SK-N-SH (cell line): Measurements from ENCODE around the gene TACC2. TPM values are rescaled to one million over a fixed set of nuclear protein-coding genes. Genes with fewer than 3 reads are reported as not detected.

Experiments
- CTCF ChIA-PET: fragments of 300-600, 350-600 bp; formaldehyde crosslinking; extraction: SDS; loops from one replicate; lab custom pipeline; 2021; lab: Yijun Ruan, JAX
- POLR2A ChIA-PET: fragments of 350-600 bp; sonication (Branson Sonifier 250); formaldehyde crosslinking; extraction: SDS; loops from one replicate; lab custom pipeline; 2020; ENCODE audit warnings: antibody characterized with exemption, inconsistent platforms; lab: Yijun Ruan, JAX
- DNase-seq: peaks from one replicate; pipeline ENCODE4 v3.0.0; 2012
- H2AFZ ChIP-seq: fragments of 200-600 bp; sonication (generic); 2 replicates; pipeline ENCODE4 v1.8.1; 2016; ENCODE audit warnings: antibody characterized with exemption, mild to moderate bottlenecking, low read depth
- H3F3A ChIP-seq: fragments of 200-600 bp; sonication (generic); replicated peaks from 2 replicates; pipeline ENCODE3; 2016; ENCODE audit warnings: antibody characterized with exemption, mild to moderate bottlenecking; ENCODE audit not compliant: insufficient read depth
- H3K27ac ChIP-seq, 2 experiments: fragments of 200-500 bp in 1 of 2; fragments of 200-600 bp in 1 of 2; sonication (Bioruptor generic) in 1 of 2; sonication (generic), shearing (Covaris generic) in 1 of 2; 2 replicates each; pipeline versions ENCODE4 v1.5.1 to v1.6.1; 2014 to 2016; ENCODE audit warnings: low read depth in 2 of 2, inconsistent platforms in 1 of 2, low read length in 1 of 2, mild to moderate bottlenecking in 1 of 2, mixed read lengths in 1 of 2
- H3K27me3 ChIP-seq: fragments of 200-600 bp; sonication (generic), shearing (Covaris generic); 2 replicates; pipeline ENCODE4 v1.6.1; 2016; ENCODE audit warnings: mixed run types; ENCODE audit not compliant: insufficient read depth
- H3K36me3 ChIP-seq, 2 experiments: fragments of 200-500 bp in 1 of 2; fragments of 200-600 bp in 1 of 2; sonication (Bioruptor generic) in 1 of 2; sonication (generic) in 1 of 2; replicated peaks in 1 of 2; 2 replicates each; pipeline versions ENCODE3 to v1.5.1; 2014 to 2016; ENCODE audit warnings: low read length in 1 of 2, mild to moderate bottlenecking in 1 of 2; ENCODE audit not compliant: insufficient read depth in 2 of 2, control insufficient read depth in 1 of 2
- H3K4me1 ChIP-seq, 2 experiments: fragments of 200-500 bp in 1 of 2; fragments of 200-600 bp in 1 of 2; sonication (Bioruptor generic) in 1 of 2; sonication (generic), shearing (Covaris generic) in 1 of 2; 2 replicates each; pipeline versions ENCODE4 v1.5.1 to v1.6.1; 2014 to 2016; ENCODE audit warnings: low read depth in 1 of 2, low read length in 1 of 2, mixed run types in 1 of 2; ENCODE audit not compliant: insufficient read depth in 2 of 2, control insufficient read depth in 1 of 2
- H3K4me2 ChIP-seq: fragments of 200-600 bp; sonication (generic), shearing (Covaris generic); 2 replicates; pipeline ENCODE4 v1.6.1; 2017; ENCODE audit warnings: mixed run types
- H3K4me3 ChIP-seq, 2 experiments: fragments of 200-500 bp in 1 of 2; fragments of 200-600 bp in 1 of 2; sonication (Bioruptor generic) in 1 of 2; sonication (generic), shearing (Covaris generic) in 1 of 2; 2 replicates each; pipeline versions ENCODE4 v1.5.1 to v1.8.1; 2014 to 2016; ENCODE audit warnings: low read depth in 2 of 2, inconsistent platforms in 1 of 2, low read length in 1 of 2, mild to moderate bottlenecking in 1 of 2, mixed read lengths in 1 of 2, moderate library complexity in 1 of 2
- H3K79me2 ChIP-seq: fragments of 200-600 bp; sonication (generic); 2 replicates; pipeline ENCODE4 v1.8.1; 2017; ENCODE audit warnings: mild to moderate bottlenecking; ENCODE audit not compliant: insufficient read depth
- H3K9ac ChIP-seq: fragments of 200-600 bp; sonication (generic); 2 replicates; pipeline ENCODE4 v1.6.1; 2017; ENCODE audit warnings: mixed run types
- H3K9me2 ChIP-seq: fragments of 200-600 bp; sonication (generic); 2 replicates; pipeline ENCODE4 v1.6.1; 2017; ENCODE audit warnings: mixed run types
- H3K9me3 ChIP-seq: fragments of 200-600 bp; sonication (generic); 2 replicates; pipeline ENCODE4 v1.6.1; 2017; ENCODE audit warnings: mixed run types, mild to moderate bottlenecking, moderate library complexity
- H4K20me1 ChIP-seq: fragments of 200-600 bp; sonication (generic); 2 replicates; pipeline ENCODE4 v1.6.1; 2017; ENCODE audit warnings: mild to moderate bottlenecking, mixed run types; ENCODE audit not compliant: insufficient read depth
- EP300 ChIP-seq, 2 experiments: IDR thresholded peaks; 2 replicates each; pipeline versions ENCODE4 v1.4.0 to v1.6.1; 2012; ENCODE audit warnings: borderline replicate concordance in 1 of 2, low read depth in 1 of 2, low read length in 1 of 2
- EZH2phosphoT487 ChIP-seq: fragments of 200-600 bp; sonication (generic); IDR thresholded peaks from 2 replicates; pipeline ENCODE4 v1.6.1; 2017; ENCODE audit warnings: low read depth, mixed run types, mild to moderate bottlenecking, antibody characterized with exemption, moderate library complexity, borderline replicate concordance
- FOSL2 ChIP-seq: IDR thresholded peaks from 2 replicates; pipeline ENCODE4 v1.4.0; 2012; ENCODE audit warnings: low read depth, mild to moderate bottlenecking, moderate library complexity, borderline replicate concordance
- FOXJ3 ChIP-seq: sonication (generic); formaldehyde crosslinking; IDR thresholded peaks from 2 replicates; pipeline ENCODE4 v1.5.1; 2020; ENCODE audit warnings: mild to moderate bottlenecking, missing genetic modification reagents
- FOXM1 ChIP-seq: IDR thresholded peaks from 2 replicates; pipeline ENCODE4 v1.4.0; 2012; ENCODE audit warnings: low read depth, mild to moderate bottlenecking
- MXI1 ChIP-seq: IDR thresholded peaks from 2 replicates; pipeline ENCODE4 v1.6.1; 2012; ENCODE audit warnings: mild to moderate bottlenecking, low read depth, low read length, improper control_type of control experiment
- POLR2AphosphoS5 ChIP-seq: IDR thresholded peaks from 2 replicates; pipeline ENCODE4 v1.6.1; 2012; ENCODE audit warnings: low read depth, low read length
- RAD21 ChIP-seq: IDR thresholded peaks from 2 replicates; pipeline ENCODE4 v1.6.1; 2012; ENCODE audit warnings: mild to moderate bottlenecking, low read length
- RCOR1 ChIP-seq: fragments of 150-350 bp; IDR thresholded peaks from 2 replicates; pipeline ENCODE4 v1.6.1; 2017; ENCODE audit warnings: antibody characterized with exemption, low read length
- RFX5 ChIP-seq: IDR thresholded peaks from 2 replicates; pipeline ENCODE4 v1.6.1; 2012; ENCODE audit warnings: mild to moderate bottlenecking, improper control_type of control experiment, low read length
- SIN3A ChIP-seq: IDR thresholded peaks from 2 replicates; pipeline ENCODE4 v1.6.1; 2012; ENCODE audit warnings: low read depth, mild to moderate bottlenecking, low read length, moderate library complexity, borderline replicate concordance
- TCF12 ChIP-seq: IDR thresholded peaks from 2 replicates; pipeline ENCODE4 v1.4.0; 2012
- TEAD4 ChIP-seq: IDR thresholded peaks from 2 replicates; pipeline ENCODE4 v1.4.0; 2012; ENCODE audit warnings: mild to moderate bottlenecking, borderline replicate concordance; ENCODE audit not compliant: insufficient read depth
- WGBS: methylation state at CpG from one replicate; pipeline ENCODE4 v1.1.6; 2017; ENCODE audit warnings: low lambda C conversion rate; 5-methylcytosine and 5-hydroxymethylcytosine counted together
- polyA plus RNA-seq, 3 experiments: library from polyadenylated mRNA; depleted of rRNA; stranded (reverse); fragments of >200 nt; gene quantifications; 2 replicates each; pipeline ENCODE4 v1.2.3, GENCODE V29; 2012
- TF ChIP-seq, protein P1 (sequence below): IDR thresholded peaks from 2 replicates; pipeline ENCODE4 v1.4.0; 2012; ENCODE audit warnings: low read depth, borderline replicate concordance
- TF ChIP-seq, protein P2 (sequence below): IDR thresholded peaks from 2 replicates; pipeline ENCODE4; 2012
- TF ChIP-seq, protein P3 (sequence below): IDR thresholded peaks from 2 replicates; pipeline ENCODE4 v1.4.0; 2012; ENCODE audit warnings: low read depth, borderline replicate concordance
- TF ChIP-seq, protein P4 (sequence below): IDR thresholded peaks from 2 replicates; pipeline ENCODE4 v1.4.0; 2012; ENCODE audit warnings: low read depth
- TF ChIP-seq, protein P5 (sequence below): fragments of 150-350 bp; IDR thresholded peaks from 2 replicates; pipeline ENCODE4 v1.6.1; 2017; ENCODE audit warnings: antibody characterized with exemption, low read length, low read depth, borderline replicate concordance

TACC2 gene
- polyA plus RNA-seq, 1 of the 3 experiments (the other 2 are of a cell fraction) = 8.8 TPM

DNA sequence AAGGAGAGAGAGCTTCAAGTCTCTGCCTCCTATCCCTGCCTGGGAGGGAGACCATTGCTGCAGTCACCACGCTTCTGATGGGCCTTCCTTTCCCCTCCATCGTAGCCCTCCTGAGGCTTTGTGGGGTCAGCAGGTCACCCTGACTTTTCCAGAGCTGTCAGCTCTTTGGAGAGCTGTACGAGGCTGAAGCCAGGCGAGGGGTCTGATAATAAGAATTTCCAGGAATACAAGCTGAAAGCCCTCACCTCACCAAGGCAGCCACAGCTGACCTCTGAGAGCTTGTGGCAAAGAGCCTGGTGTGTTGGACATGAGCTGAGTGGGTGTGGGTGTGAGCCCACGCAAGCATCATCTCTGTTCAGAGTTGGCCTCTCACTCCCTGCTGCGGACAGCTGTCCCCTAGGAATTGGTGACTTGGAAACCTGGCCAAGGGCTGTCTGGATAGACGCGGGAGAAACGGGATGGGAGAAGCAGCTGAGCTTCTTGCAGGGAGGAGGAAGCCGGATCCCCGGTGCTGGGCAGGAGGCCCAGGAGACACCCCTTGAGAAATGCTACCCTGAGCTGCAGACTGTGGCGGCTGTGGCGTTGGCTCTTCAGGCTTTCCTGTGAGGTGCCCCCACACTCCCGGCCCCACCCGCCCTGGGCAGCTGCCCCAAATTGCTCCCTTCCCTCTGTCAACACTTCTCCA lies 160.1 kb downstream of the TACC2 start (continued):
- no peak for TF ChIP-seq MXI1
- no peak for TF ChIP-seq EZH2phosphoT487
- TF ChIP-seq, protein P1, sequence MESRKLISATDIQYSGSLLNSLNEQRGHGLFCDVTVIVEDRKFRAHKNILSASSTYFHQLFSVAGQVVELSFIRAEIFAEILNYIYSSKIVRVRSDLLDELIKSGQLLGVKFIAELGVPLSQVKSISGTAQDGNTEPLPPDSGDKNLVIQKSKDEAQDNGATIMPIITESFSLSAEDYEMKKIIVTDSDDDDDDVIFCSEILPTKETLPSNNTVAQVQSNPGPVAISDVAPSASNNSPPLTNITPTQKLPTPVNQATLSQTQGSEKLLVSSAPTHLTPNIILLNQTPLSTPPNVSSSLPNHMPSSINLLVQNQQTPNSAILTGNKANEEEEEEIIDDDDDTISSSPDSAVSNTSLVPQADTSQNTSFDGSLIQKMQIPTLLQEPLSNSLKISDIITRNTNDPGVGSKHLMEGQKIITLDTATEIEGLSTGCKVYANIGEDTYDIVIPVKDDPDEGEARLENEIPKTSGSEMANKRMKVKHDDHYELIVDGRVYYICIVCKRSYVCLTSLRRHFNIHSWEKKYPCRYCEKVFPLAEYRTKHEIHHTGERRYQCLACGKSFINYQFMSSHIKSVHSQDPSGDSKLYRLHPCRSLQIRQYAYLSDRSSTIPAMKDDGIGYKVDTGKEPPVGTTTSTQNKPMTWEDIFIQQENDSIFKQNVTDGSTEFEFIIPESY = no peak
- TF ChIP-seq, protein P2, sequence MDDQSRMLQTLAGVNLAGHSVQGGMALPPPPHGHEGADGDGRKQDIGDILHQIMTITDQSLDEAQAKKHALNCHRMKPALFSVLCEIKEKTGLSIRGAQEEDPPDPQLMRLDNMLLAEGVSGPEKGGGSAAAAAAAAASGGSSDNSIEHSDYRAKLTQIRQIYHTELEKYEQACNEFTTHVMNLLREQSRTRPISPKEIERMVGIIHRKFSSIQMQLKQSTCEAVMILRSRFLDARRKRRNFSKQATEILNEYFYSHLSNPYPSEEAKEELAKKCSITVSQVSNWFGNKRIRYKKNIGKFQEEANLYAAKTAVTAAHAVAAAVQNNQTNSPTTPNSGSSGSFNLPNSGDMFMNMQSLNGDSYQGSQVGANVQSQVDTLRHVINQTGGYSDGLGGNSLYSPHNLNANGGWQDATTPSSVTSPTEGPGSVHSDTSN = no peak
- TF ChIP-seq FOSL2 = no peak
- TF ChIP-seq, all 33 proteins: peak for 0

DNA sequence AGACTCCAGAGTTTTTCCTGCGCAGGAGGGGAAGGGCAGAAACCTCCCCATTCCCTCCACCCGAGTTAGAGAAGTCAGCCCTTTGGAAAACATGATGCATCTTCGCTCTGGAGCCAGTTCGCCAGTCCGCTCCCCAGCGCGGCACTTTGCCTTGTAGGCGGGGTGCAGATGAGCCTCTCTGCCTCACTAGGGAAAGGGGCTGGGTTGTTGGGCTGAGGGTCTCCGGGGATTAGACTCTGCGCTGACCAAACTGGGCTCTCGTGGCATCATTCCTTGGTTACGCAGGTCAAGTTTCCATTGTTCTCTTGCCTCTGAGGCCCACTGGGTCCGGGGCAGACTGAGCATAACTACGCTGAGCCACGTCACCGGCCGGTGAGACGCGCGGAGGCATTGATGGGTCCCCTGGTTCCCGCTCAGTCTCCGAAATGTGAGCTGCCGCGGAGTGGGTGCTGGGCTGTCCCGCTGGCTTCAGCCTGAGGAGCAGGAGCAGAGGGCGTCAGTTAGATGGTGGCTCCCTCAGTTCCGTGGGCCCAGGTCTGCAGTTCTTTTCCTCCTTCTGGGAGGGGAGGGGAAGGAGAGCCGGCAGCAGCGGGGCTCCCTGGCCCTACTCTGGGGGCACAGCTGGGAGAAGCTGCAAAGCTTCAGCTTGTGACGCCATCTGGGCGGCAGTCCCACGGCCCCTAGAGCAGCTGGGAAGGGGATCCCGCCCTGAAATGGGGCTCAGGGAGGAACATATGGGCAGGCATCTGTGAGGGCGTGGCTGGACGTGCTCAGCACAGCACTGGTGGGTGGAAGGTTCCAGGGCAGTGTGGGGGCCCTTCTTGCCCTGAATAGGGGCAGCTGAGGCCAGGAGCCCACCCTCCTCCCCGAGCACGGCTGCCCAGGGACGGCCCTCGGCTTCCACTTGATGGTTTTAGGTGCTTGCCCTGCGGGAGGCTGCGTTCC lies 160.9 kb downstream of the TACC2 start:
- TF ChIP-seq, protein P3, sequence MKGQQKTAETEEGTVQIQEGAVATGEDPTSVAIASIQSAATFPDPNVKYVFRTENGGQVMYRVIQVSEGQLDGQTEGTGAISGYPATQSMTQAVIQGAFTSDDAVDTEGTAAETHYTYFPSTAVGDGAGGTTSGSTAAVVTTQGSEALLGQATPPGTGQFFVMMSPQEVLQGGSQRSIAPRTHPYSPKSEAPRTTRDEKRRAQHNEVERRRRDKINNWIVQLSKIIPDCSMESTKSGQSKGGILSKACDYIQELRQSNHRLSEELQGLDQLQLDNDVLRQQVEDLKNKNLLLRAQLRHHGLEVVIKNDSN = no peak
- TF ChIP-seq TCF12 (no peak), RFX5 (no peak), EP300 (IDR thresholded peaks at IDR 0.05; ENCODE audit: borderline replicate concordance in 1 of 2, low read depth in 1 of 2, low read length in 1 of 2) (no peak), POLR2AphosphoS5 (no peak), FOXJ3 (no peak), FOXM1 (no peak), SIN3A (no peak), RAD21 (no peak), FOSL2 (no peak), RCOR1 (no peak), TEAD4 (no peak)
- TF ChIP-seq, protein P2 = no peak
- TF ChIP-seq, protein P4, sequence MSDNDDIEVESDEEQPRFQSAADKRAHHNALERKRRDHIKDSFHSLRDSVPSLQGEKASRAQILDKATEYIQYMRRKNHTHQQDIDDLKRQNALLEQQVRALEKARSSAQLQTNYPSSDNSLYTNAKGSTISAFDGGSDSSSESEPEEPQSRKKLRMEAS = no peak
- TF ChIP-seq, protein P5, sequence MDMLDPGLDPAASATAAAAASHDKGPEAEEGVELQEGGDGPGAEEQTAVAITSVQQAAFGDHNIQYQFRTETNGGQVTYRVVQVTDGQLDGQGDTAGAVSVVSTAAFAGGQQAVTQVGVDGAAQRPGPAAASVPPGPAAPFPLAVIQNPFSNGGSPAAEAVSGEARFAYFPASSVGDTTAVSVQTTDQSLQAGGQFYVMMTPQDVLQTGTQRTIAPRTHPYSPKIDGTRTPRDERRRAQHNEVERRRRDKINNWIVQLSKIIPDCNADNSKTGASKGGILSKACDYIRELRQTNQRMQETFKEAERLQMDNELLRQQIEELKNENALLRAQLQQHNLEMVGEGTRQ = no peak
- TF ChIP-seq, all 33 proteins: peak for 0
- POLR2A ChIA-PET = interaction anchor here (0.9 kb wide), 1 partner anchor 13 kb away, joined by 4 read pairs; no protein-coding TSS in a partner anchor
- H3K36me3 ChIP-seq = no peaks in the 10 kb centered on the region
- H3K4me1 ChIP-seq = peaks cover 0 to 23% of the 10 kb centered on the region in 2 experiments; a peak in 2 of 4 replicates
- H3K9me2 ChIP-seq = no peaks in the 10 kb centered on the region
- no peak overlapping the region for H2AFZ ChIP-seq
- no peaks in the 10 kb centered on the region for H3K9me3 ChIP-seq
- H3K4me2 ChIP-seq = no peak overlapping the region
- no peaks in the 10 kb centered on the region for H4K20me1 ChIP-seq
- no peaks in the 10 kb centered on the region for H3K79me2 ChIP-seq
- DNase-seq = no peak
- 97% methylated on average over 17 of the region's 41 CpGs for WGBS
- no peak overlapping the region for H3K27ac ChIP-seq
- CTCF ChIA-PET = interaction anchor here (0.6 to 1.5 kb wide), 3 partner anchors 90 to 1712 kb away, joined by 3 read pairs; no protein-coding TSS in a partner anchor
- peaks cover 8% of the 10 kb centered on the region for H3F3A ChIP-seq
- H3K9ac ChIP-seq = no peak overlapping the region
- H3K4me3 ChIP-seq = no peak overlapping the region
- no peaks in the 10 kb centered on the region for H3K27me3 ChIP-seq
